ENCODE data around the gene CDK14.
A peak's percentile ranks its signal among the peaks of the same experiment; 100 is the strongest.

CDK14 gene

GRCh38 chr7:91080351-91080750, 484.2 kb downstream of the CDK14 start:
- FAIRE-seq: no peak

GRCh38 chr7:91082038-91082437, 485.9 kb downstream of the CDK14 start:
- FAIRE-seq: no peak

GRCh38 chr7:91082852-91083495, 486.9 kb downstream of the CDK14 start:
- peak; percentile 53 for FAIRE-seq

GRCh38 chr7:91083855-91084644, 487.9 kb downstream of the CDK14 start:
- no peak for FAIRE-seq

GRCh38 chr7:91085175-91085574, 489.1 kb downstream of the CDK14 start:
- FAIRE-seq: no peak

GRCh38 chr7:91086200-91086599, 490.1 kb downstream of the CDK14 start:
- no peak for FAIRE-seq

- FAIRE-seq: no peak
Observed at GRCh38 chr7:91088156-91088555, 492.0 kb downstream of the CDK14 start.

- FAIRE-seq: no peak
Observed at GRCh38 chr7:91088691-91089090, 492.6 kb downstream of the CDK14 start.

GRCh38 chr7:91089382-91089963, 493.4 kb downstream of the CDK14 start:
- no peak for FAIRE-seq

- no peak for FAIRE-seq
Observed at GRCh38 chr7:91090684-91091083, 494.6 kb downstream of the CDK14 start.

GRCh38 chr7:91091631-91092030, 495.5 kb downstream of the CDK14 start:
- FAIRE-seq: no peak

GRCh38 chr7:91093181-91093580, 497.1 kb downstream of the CDK14 start:
- FAIRE-seq: no peak

- no peak for FAIRE-seq
Observed at GRCh38 chr7:91098566-91098965, 502.4 kb downstream of the CDK14 start.

GRCh38 chr7:91103363-91103762, 507.2 kb downstream of the CDK14 start:
- no peak for FAIRE-seq

- no peak for FAIRE-seq
Observed at GRCh38 chr7:91107460-91107859, 511.3 kb downstream of the CDK14 start.

GRCh38 chr7:91109200-91109599, 513.1 kb downstream of the CDK14 start:
- FAIRE-seq: no peak

- no peak for FAIRE-seq
Observed at GRCh38 chr7:91112902-91113341, 516.8 kb downstream of the CDK14 start.

GRCh38 chr7:91114232-91114631, 518.1 kb downstream of the CDK14 start:
- FAIRE-seq: no peak

- FAIRE-seq: no peak
Observed at GRCh38 chr7:91126762-91127161, 530.6 kb downstream of the CDK14 start.

- FAIRE-seq: no peak
Observed at GRCh38 chr7:91127325-91127724, 531.2 kb downstream of the CDK14 start.

GRCh38 chr7:91127959-91128358, 531.8 kb downstream of the CDK14 start:
- no peak for FAIRE-seq

- no peak for FAIRE-seq
Observed at GRCh38 chr7:91128683-91129348, 532.7 kb downstream of the CDK14 start.

GRCh38 chr7:91135300-91135699, 539.2 kb downstream of the CDK14 start:
- FAIRE-seq: no peak
